Measurements from ENCODE around the gene CEMIP.

- no peak for TF ChIP-seq POLR2A (IDR thresholded peaks at IDR 0.05)
- TF ChIP-seq CTCF (IDR thresholded peaks at IDR 0.05): no peak
- TF ChIP-seq POLR2AphosphoS5 (IDR thresholded peaks at IDR 0.05): no peak
These were observed 111.3 kb downstream of the CEMIP start for GRCh38 chr15:80890341-80891005.

Data from breast epithelium (tissue), 3 donors.